K562 (cell line): Measurements from ENCODE around the gene UBALD2. TPM values are rescaled to one million over a fixed set of nuclear protein-coding genes. Genes with fewer than 3 reads are reported as not detected.

Experiments
- CEBPG ChIP-seq, 3 experiments: fragments of 200-800 bp in 1 of 3; sonication (Bioruptor generic) in 1 of 3; sonication (generic) in 1 of 3; formaldehyde crosslinking in 1 of 3; IDR thresholded peaks in 2 of 3; conservative IDR thresholded peaks in 1 of 3; 2 replicates each; pipeline versions ENCODE4 v1.6.1 to v1.8.0; 2016 to 2022; ENCODE audit warnings: missing compliant biosample characterization in 2 of 3, missing genetic modification characterization in 2 of 3, mild to moderate bottlenecking in 1 of 3, missing genetic modification reagents in 1 of 3
- SMAD3 ChIP-seq: fragments of 450-650 bp; formaldehyde crosslinking; conservative IDR thresholded peaks from 2 replicates; pipeline ENCODE4 v1.4.0; 2020; ENCODE audit warnings: mild to moderate bottlenecking
- TRIM28 ChIP-seq: fragments of 450-650 bp; IDR thresholded peaks from 2 replicates; pipeline ENCODE4 v1.6.1; 2017
- ZBTB40 ChIP-seq, 2 experiments: fragments of 450-650 bp in 1 of 2; sonication (generic) in 1 of 2; formaldehyde crosslinking in 1 of 2; IDR thresholded peaks; 2 replicates each; pipeline versions ENCODE4 v1.7.1 to v1.9.0; 2016 to 2022; ENCODE audit warnings: inconsistent platforms in 1 of 2, mild to moderate bottlenecking in 1 of 2, missing genetic modification reagents in 1 of 2
- ZNF318 ChIP-seq, 2 experiments: fragments of 450-650 bp; IDR thresholded peaks; 2 replicates each; pipeline ENCODE4 v1.6.1; 2016; ENCODE audit warnings: mild to moderate bottlenecking in 2 of 2, borderline replicate concordance in 1 of 2, low read depth in 1 of 2, moderate library complexity in 1 of 2
- polyA plus RNA-seq, 8 experiments: library from polyadenylated mRNA; depleted of rRNA in 4 of 8; stranded (reverse) in 5 of 8; unstranded in 3 of 8; fragments of >200 nt; fragmentation: Nextera tagmentation in 2 of 8; fragmentation: Illumina TruSeq in 1 of 8; extraction: Ambion mirVana in 2 of 8; extraction: Trizol in 1 of 8; gene quantifications; 2 replicates each; pipeline versions ENCODE4 v1.2.1 to v1.2.3, GENCODE V29; 2011 to 2014; ENCODE audit warnings: inconsistent platforms in 1 of 8, missing spikeins in 1 of 8
- total RNA-seq, 7 experiments: library from RNA; depleted of rRNA in 6 of 7; stranded (reverse); fragments of >200 nt in 6 of 7; fragmentation: Illumina TruSeq in 2 of 7; extraction: Trizol in 2 of 7; gene quantifications; 2 replicates each; pipeline versions ENCODE4 v1.2.1 to v1.2.3, GENCODE V29; 2011 to 2021; ENCODE audit warnings: low replicate concordance in 1 of 7

Gene UBALD2
- total and polyA plus RNA-seq, 9 of the 15 experiments (the other 6 are each of a cell fraction or from before 2014, with no cell fraction given) = 2.3 to 94.1 (median 25.3) TPM

- TF ChIP-seq ZBTB40 (IDR thresholded peaks at IDR 0.05) (peak; percentile 43; the same call in 1 of the 2 replicates), ZBTB40 (CRISPR knock-in tag; IDR thresholded peaks at IDR 0.05) (no peak), CEBPG (CRISPR knock-in tag; IDR thresholded peaks at IDR 0.05) (peak; percentile 99), CEBPG (tag; conservative IDR thresholded peaks at IDR 0.05 in 1 of 2, IDR thresholded peaks at IDR 0.05 in 1 of 2) (peak; percentile 84 to 93), TRIM28 (peak; percentile 17; the same call in 1 of the 2 replicates), SMAD3 (CRISPR knock-in tag) (no peak), ZNF318 (IDR thresholded peaks at IDR 0.05; ENCODE audit: borderline replicate concordance in 1 of 2, low read depth in 1 of 2) (peak in 1 of 2 experiments; percentile 68; a peak in 1 of 4 replicates)
These were observed 18.8 kb upstream of the UBALD2 start (continued) for GRCh38 chr17:76246080-76247066.
